K562 (cell line): ENCODE measurements around the gene KLHL15. TPM values are rescaled to one million over a fixed set of nuclear protein-coding genes. Genes with fewer than 3 reads are reported as not detected.

Experiments used
- ARID1B ChIP-seq: fragments of 450-650 bp; IDR thresholded peaks from 2 replicates; pipeline ENCODE4 v1.6.1; 2016; ENCODE audit warnings: antibody characterized with exemption, mild to moderate bottlenecking, inconsistent platforms
- BCOR ChIP-seq: fragments of 450-650 bp; IDR thresholded peaks from 2 replicates; pipeline ENCODE4 v1.6.1; 2016
- CEBPZ ChIP-seq: fragments of 150-350 bp; IDR thresholded peaks from 2 replicates; pipeline ENCODE4 v1.6.1; 2014; ENCODE audit warnings: low read depth, mild to moderate bottlenecking, low read length, borderline replicate concordance
- CSDE1 ChIP-seq, 2 experiments: fragments of 450-650 bp; IDR thresholded peaks; 2 replicates each; pipeline ENCODE4 v1.6.1; 2016; ENCODE audit warnings: mild to moderate bottlenecking in 1 of 2
- FUS ChIP-seq: fragments of 200-400 bp; formaldehyde crosslinking; optimal IDR thresholded peaks from 2 replicates; pipeline ENCODE3; 2017; ENCODE audit warnings: low read depth, low read length
- MBD2 ChIP-seq: sonication (generic); IDR thresholded peaks from 2 replicates; pipeline ENCODE4 v1.6.1; 2016; ENCODE audit warnings: low read depth, borderline replicate concordance
- MEIS2 ChIP-seq: fragments of 450-650 bp; IDR thresholded peaks from 2 replicates; pipeline ENCODE4 v1.6.1; 2014; ENCODE audit warnings: mild to moderate bottlenecking; ENCODE audit not compliant: partially characterized antibody
- PTRF ChIP-seq: fragments of 450-650 bp; IDR thresholded peaks from 2 replicates; pipeline ENCODE4 v1.6.1; 2016; ENCODE audit warnings: mild to moderate bottlenecking, missing genetic modification characterization, missing compliant biosample characterization
- SMAD4 ChIP-seq: fragments of 250-450 bp; sonication (Bioruptor Pico); conservative IDR thresholded peaks from 2 replicates; pipeline ENCODE4 v1.8.0; 2021; ENCODE audit warnings: inconsistent platforms, mild to moderate bottlenecking, moderate library complexity
- SMC3 ChIP-seq: conservative IDR thresholded peaks from 2 replicates; pipeline ENCODE4 v1.6.1; 2011; ENCODE audit warnings: low read depth, low read length, improper control_type of control experiment; ENCODE audit not compliant: insufficient read depth
- SUPT5H ChIP-seq: fragments of 450-650 bp; IDR thresholded peaks from 2 replicates; pipeline ENCODE4 v1.6.1; 2016
- THAP12 ChIP-seq: fragments of 250-450 bp; sonication (Bioruptor Pico); IDR thresholded peaks from 2 replicates; pipeline ENCODE4 v1.9.0; 2021; ENCODE audit warnings: mild to moderate bottlenecking, inconsistent platforms
- ZBTB7A ChIP-seq: IDR thresholded peaks from 2 replicates; pipeline ENCODE4 v1.6.1; 2011; ENCODE audit warnings: low read depth, mild to moderate bottlenecking, low read length, moderate library complexity, borderline replicate concordance; ENCODE audit not compliant: control insufficient read depth
- ZC3H8 ChIP-seq: fragments of 450-650 bp; IDR thresholded peaks from 2 replicates; pipeline ENCODE4 v1.6.1; 2017
- ZFX ChIP-seq: sonication (generic); formaldehyde crosslinking; IDR thresholded peaks from 2 replicates; pipeline ENCODE4 v1.8.0; 2022; ENCODE audit warnings: mild to moderate bottlenecking, missing genetic modification reagents, moderate library complexity
- ZNF165 ChIP-seq: fragments of 250-450 bp; sonication (Bioruptor Pico); IDR thresholded peaks from 2 replicates; pipeline ENCODE4 v1.4.0; 2020; ENCODE audit warnings: borderline replicate concordance
- ZNF212 ChIP-seq: fragments of 450-650 bp; formaldehyde crosslinking; IDR thresholded peaks from 2 replicates; pipeline ENCODE4 v1.4.0; 2020; ENCODE audit warnings: mild to moderate bottlenecking
- ZNF354B ChIP-seq: fragments of 250-450 bp; sonication (Bioruptor Pico); IDR thresholded peaks from 2 replicates; pipeline ENCODE4 v1.4.0; 2020
- ZNF445 ChIP-seq: fragments of 250-450 bp; sonication (Bioruptor Pico); IDR thresholded peaks from 2 replicates; pipeline ENCODE4 v1.4.0; 2020; ENCODE audit warnings: low read depth, mild to moderate bottlenecking, moderate library complexity
- ZNF583 ChIP-seq: fragments of 250-450 bp; sonication (Bioruptor Pico); IDR thresholded peaks from 2 replicates; pipeline ENCODE4 v1.4.0; 2020
- ZNF77 ChIP-seq: fragments of 250-450 bp; sonication (Bioruptor Pico); IDR thresholded peaks from 2 replicates; pipeline ENCODE4 v1.5.0; 2020
- ZZZ3 ChIP-seq: fragments of 450-650 bp; IDR thresholded peaks from 2 replicates; pipeline ENCODE4 v1.6.1; 2016; ENCODE audit warnings: antibody characterized with exemption, mild to moderate bottlenecking, moderate library complexity
- polyA plus RNA-seq, 8 experiments: library from polyadenylated mRNA; depleted of rRNA in 4 of 8; stranded (reverse) in 5 of 8; unstranded in 3 of 8; fragments of >200 nt; fragmentation: Nextera tagmentation in 2 of 8; fragmentation: Illumina TruSeq in 1 of 8; extraction: Ambion mirVana in 2 of 8; extraction: Trizol in 1 of 8; gene quantifications; 2 replicates each; pipeline versions ENCODE4 v1.2.1 to v1.2.3, GENCODE V29; 2011 to 2014; ENCODE audit warnings: inconsistent platforms in 1 of 8, missing spikeins in 1 of 8
- total RNA-seq, 7 experiments: library from RNA; depleted of rRNA in 6 of 7; stranded (reverse); fragments of >200 nt in 6 of 7; fragmentation: Illumina TruSeq in 2 of 7; extraction: Trizol in 2 of 7; gene quantifications; 2 replicates each; pipeline versions ENCODE4 v1.2.1 to v1.2.3, GENCODE V29; 2011 to 2021; ENCODE audit warnings: low replicate concordance in 1 of 7
- TF ChIP-seq, protein P1 (sequence below): sonication (generic); formaldehyde crosslinking; IDR thresholded peaks from 2 replicates; pipeline ENCODE4 v1.8.0; 2022; ENCODE audit warnings: mild to moderate bottlenecking, missing genetic modification reagents
- TF ChIP-seq, protein P2 (sequence below): fragments of 250-450 bp; sonication (Bioruptor Pico); IDR thresholded peaks from 2 replicates; pipeline ENCODE4 v1.9.0; 2021; ENCODE audit warnings: mild to moderate bottlenecking

The KLHL15 gene
- total and polyA plus RNA-seq, 9 of the 15 experiments (the other 6 are each of a cell fraction or from before 2014, with no cell fraction given) = 3.0 to 12.4 (median 7.6) TPM

DNA sequence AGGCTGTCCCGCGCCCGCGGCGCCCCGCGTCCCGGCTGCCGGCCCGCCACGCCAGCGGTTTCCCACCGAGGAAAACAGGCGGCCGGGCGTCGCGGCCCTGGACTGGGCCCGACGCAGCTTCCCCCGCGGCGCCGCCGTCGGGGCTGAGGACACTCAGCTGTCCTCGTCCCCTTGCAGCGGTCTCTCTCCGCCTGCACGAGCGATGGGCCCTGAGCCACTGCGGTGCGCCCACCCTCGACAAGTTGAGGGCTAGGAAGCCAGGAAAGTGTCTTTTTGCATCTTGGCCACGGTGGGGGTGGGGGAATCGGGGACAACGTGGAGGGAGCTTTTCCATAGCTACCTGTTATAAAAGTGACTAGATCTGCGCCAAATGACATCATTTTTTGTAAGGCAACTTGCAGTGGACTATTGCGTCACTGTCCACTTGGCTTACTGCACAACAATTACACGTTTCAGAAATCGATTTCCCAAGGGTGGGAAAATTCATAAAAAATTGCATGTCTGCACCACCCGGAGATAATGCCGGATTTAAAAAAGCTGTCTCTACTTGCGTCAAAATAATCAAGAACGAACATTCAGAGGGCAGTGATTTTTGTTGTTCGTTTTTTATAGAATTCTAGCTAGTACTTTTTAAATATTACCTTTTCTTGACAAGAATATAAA, 1.1 kb downstream of the KLHL15 start (continued):
- TF ChIP-seq FUS = no peak
- TF ChIP-seq CEBPZ = no peak
- no peak for TF ChIP-seq ZNF354B (CRISPR knock-in tag)
- TF ChIP-seq ZZZ3 = no peak
- TF ChIP-seq ZC3H8 = no peak
- TF ChIP-seq, protein P1, sequence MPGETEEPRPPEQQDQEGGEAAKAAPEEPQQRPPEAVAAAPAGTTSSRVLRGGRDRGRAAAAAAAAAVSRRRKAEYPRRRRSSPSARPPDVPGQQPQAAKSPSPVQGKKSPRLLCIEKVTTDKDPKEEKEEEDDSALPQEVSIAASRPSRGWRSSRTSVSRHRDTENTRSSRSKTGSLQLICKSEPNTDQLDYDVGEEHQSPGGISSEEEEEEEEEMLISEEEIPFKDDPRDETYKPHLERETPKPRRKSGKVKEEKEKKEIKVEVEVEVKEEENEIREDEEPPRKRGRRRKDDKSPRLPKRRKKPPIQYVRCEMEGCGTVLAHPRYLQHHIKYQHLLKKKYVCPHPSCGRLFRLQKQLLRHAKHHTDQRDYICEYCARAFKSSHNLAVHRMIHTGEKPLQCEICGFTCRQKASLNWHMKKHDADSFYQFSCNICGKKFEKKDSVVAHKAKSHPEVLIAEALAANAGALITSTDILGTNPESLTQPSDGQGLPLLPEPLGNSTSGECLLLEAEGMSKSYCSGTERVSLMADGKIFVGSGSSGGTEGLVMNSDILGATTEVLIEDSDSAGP (CRISPR knock-in tag) = no peak
- no peak for TF ChIP-seq ZNF212 (CRISPR knock-in tag)
- TF ChIP-seq ZNF165 (CRISPR knock-in tag) = no peak
- no peak for TF ChIP-seq ZNF77 (CRISPR knock-in tag)
- TF ChIP-seq MBD2 = no peak
- no peak for TF ChIP-seq BCOR
- TF ChIP-seq MEIS2 = no peak
- no peak for TF ChIP-seq SMC3
- 0 out of 2 replicates have a peak, but pooled peaks have one; percentile 33 for TF ChIP-seq SUPT5H
- TF ChIP-seq SMAD4 (CRISPR knock-in tag) = peak; percentile 59; the same call in 1 of the 2 replicates
- no peak for TF ChIP-seq CSDE1 (IDR thresholded peaks at IDR 0.05)
- no peak for TF ChIP-seq PTRF (tag)
- peak; percentile 87 for TF ChIP-seq ZFX (CRISPR knock-in tag)
- no peak for TF ChIP-seq THAP12 (CRISPR knock-in tag)
- TF ChIP-seq ZBTB7A = no peak
- TF ChIP-seq ARID1B = no peak
- no peak for TF ChIP-seq ZNF445 (CRISPR knock-in tag)
- no peak for TF ChIP-seq ZNF583 (CRISPR knock-in tag)
- TF ChIP-seq, protein P2, sequence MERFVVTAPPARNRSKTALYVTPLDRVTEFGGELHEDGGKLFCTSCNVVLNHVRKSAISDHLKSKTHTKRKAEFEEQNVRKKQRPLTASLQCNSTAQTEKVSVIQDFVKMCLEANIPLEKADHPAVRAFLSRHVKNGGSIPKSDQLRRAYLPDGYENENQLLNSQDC (CRISPR knock-in tag) = no peak
